HepG2 (cell line): ENCODE measurements around the gene PLSCR3. TPM values are rescaled to one million over a fixed set of nuclear protein-coding genes. Genes with fewer than 3 reads are reported as not detected.
A peak's percentile ranks its signal among the peaks of the same experiment; 100 is the strongest.

Experiments
- ATRX ChIP-seq: sonication (generic); formaldehyde crosslinking; IDR thresholded peaks from 2 replicates; pipeline ENCODE4 v1.4.0; 2020; ENCODE audit warnings: missing genetic modification reagents, borderline replicate concordance
- CHD4 ChIP-seq: fragments of 200-600 bp; sonication (generic); IDR thresholded peaks from 2 replicates; pipeline ENCODE4 v1.7.0; 2017; ENCODE audit warnings: mild to moderate bottlenecking, low read length, borderline replicate concordance
- HDAC2 ChIP-seq: sonication (generic); formaldehyde crosslinking; IDR thresholded peaks from 2 replicates; pipeline ENCODE4 v1.4.0; 2020; ENCODE audit warnings: missing genetic modification reagents
- JARID2 ChIP-seq: sonication (generic); formaldehyde crosslinking; IDR thresholded peaks from 2 replicates; pipeline ENCODE4 v1.8.1; 2023; ENCODE audit warnings: missing genetic modification reagents, inconsistent platforms; ENCODE audit not compliant: insufficient replicate concordance
- MAFK ChIP-seq, 2 experiments: IDR thresholded peaks in 1 of 2; conservative IDR thresholded peaks in 1 of 2; 2 replicates each; pipeline ENCODE4 v1.6.1; 2011; ENCODE audit warnings: improper control_type of control experiment in 2 of 2, low read length in 2 of 2
- PHB2 ChIP-seq: fragments of 450-650 bp; IDR thresholded peaks from 2 replicates; pipeline ENCODE4 v1.6.1; 2018; ENCODE audit not compliant: partially characterized antibody
- RAD51 ChIP-seq: fragments of 450-650 bp; IDR thresholded peaks from 2 replicates; pipeline ENCODE4 v1.6.1; 2016; ENCODE audit warnings: borderline replicate concordance
- RARG ChIP-seq: sonication (generic); formaldehyde crosslinking; IDR thresholded peaks from 2 replicates; pipeline ENCODE4 v1.4.0; 2020; ENCODE audit warnings: low read depth, mild to moderate bottlenecking, missing genetic modification reagents
- SIN3A ChIP-seq: IDR thresholded peaks from 2 replicates; pipeline ENCODE4 v1.6.1; 2011; ENCODE audit warnings: low read depth, mild to moderate bottlenecking, control low read depth, low read length, borderline replicate concordance
- SIX4 ChIP-seq: sonication (generic); formaldehyde crosslinking; IDR thresholded peaks from 2 replicates; pipeline ENCODE4 v1.4.0; 2020; ENCODE audit warnings: missing genetic modification reagents
- ZNF264 ChIP-seq: sonication (generic); formaldehyde crosslinking; IDR thresholded peaks from 2 replicates; pipeline ENCODE4 v1.4.0; 2020; ENCODE audit warnings: missing genetic modification reagents
- polyA plus RNA-seq, 8 experiments: library from polyadenylated mRNA; depleted of rRNA in 3 of 8; stranded (reverse) in 7 of 8; unstranded in 1 of 8; fragments of >200 nt; fragmentation: Illumina TruSeq in 4 of 8; extraction: Trizol in 4 of 8; gene quantifications; 2 replicates each; pipeline versions ENCODE4 v1.2.1 to v1.2.3, GENCODE V29; 2011 to 2016; ENCODE audit warnings: low read depth in 4 of 8, missing spikeins in 1 of 8, mixed read lengths in 1 of 8; ENCODE audit not compliant: insufficient read depth in 1 of 8
- total RNA-seq, 5 experiments: library from RNA; depleted of rRNA; stranded (reverse); fragments of >200 nt; fragmentation: Illumina TruSeq; extraction: Trizol; gene quantifications; 2 replicates each; pipeline ENCODE4 v1.2.3, GENCODE V29; 2016; ENCODE audit warnings: low read depth in 1 of 5
- TF ChIP-seq, protein P1 (sequence below): sonication (generic); formaldehyde crosslinking; IDR thresholded peaks from 2 replicates; pipeline ENCODE4 v1.4.0; 2020; ENCODE audit warnings: mild to moderate bottlenecking, missing genetic modification reagents
- TF ChIP-seq, protein P2 (sequence below): IDR thresholded peaks from 2 replicates; pipeline ENCODE4 v1.6.1; 2016; ENCODE audit warnings: low read depth, borderline replicate concordance
- TF ChIP-seq, protein P3 (sequence below): sonication (generic); formaldehyde crosslinking; IDR thresholded peaks from 2 replicates; pipeline ENCODE4 v1.5.0; 2020; ENCODE audit warnings: missing genetic modification reagents, mild to moderate bottlenecking, borderline replicate concordance
- TF ChIP-seq, protein P4 (sequence below): sonication (generic); formaldehyde crosslinking; IDR thresholded peaks from 2 replicates; pipeline ENCODE4 v1.4.0; 2020; ENCODE audit warnings: missing genetic modification reagents
- TF ChIP-seq, protein P5 (sequence below): sonication (generic); formaldehyde crosslinking; IDR thresholded peaks from 2 replicates; pipeline ENCODE4 v1.5.0; 2020; ENCODE audit warnings: missing genetic modification reagents

Gene PLSCR3
- total and polyA plus RNA-seq, 2 of the 13 experiments (the other 11 are each of a cell fraction or from before 2014, with no cell fraction given), result 5.6 to 6.2 TPM

DNA sequence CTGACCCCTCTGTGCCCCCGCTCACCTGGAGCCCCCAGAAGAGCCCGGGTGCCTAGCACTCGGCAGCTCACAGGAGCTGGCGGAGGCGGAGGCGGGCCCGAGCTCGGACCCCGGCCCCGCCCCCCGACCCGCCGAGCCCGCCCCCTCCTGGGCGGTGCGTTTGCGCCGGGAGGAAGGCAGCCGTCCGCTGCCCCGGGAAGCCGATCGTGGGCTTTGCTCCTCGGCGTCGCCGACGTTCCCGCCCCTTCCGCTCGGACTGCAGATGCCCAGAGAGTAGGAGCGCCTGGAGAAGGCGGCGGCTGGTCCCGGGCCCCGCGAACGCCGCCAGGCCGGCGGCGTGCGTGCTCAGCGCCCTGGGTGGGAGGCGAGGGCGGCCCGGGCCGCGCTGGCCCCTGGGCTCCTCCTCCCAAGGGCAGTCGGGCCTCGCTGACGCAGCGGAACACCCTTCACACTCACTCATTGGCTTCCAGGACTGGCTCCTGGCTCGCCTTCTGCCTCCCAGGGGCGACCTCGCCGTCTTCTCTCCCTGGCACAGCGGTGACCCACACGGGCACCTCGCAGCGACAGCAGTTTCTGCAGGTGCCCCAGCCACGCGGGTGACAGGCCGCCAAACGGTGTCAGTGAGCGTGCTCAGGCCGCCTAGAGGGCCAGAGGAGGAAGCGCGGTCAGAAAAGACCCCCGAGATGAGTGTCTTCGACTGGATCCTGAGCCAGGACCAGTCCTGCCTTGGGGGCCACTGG lies at the start of gene PLSCR3 (continued):
- TF ChIP-seq, protein P1, sequence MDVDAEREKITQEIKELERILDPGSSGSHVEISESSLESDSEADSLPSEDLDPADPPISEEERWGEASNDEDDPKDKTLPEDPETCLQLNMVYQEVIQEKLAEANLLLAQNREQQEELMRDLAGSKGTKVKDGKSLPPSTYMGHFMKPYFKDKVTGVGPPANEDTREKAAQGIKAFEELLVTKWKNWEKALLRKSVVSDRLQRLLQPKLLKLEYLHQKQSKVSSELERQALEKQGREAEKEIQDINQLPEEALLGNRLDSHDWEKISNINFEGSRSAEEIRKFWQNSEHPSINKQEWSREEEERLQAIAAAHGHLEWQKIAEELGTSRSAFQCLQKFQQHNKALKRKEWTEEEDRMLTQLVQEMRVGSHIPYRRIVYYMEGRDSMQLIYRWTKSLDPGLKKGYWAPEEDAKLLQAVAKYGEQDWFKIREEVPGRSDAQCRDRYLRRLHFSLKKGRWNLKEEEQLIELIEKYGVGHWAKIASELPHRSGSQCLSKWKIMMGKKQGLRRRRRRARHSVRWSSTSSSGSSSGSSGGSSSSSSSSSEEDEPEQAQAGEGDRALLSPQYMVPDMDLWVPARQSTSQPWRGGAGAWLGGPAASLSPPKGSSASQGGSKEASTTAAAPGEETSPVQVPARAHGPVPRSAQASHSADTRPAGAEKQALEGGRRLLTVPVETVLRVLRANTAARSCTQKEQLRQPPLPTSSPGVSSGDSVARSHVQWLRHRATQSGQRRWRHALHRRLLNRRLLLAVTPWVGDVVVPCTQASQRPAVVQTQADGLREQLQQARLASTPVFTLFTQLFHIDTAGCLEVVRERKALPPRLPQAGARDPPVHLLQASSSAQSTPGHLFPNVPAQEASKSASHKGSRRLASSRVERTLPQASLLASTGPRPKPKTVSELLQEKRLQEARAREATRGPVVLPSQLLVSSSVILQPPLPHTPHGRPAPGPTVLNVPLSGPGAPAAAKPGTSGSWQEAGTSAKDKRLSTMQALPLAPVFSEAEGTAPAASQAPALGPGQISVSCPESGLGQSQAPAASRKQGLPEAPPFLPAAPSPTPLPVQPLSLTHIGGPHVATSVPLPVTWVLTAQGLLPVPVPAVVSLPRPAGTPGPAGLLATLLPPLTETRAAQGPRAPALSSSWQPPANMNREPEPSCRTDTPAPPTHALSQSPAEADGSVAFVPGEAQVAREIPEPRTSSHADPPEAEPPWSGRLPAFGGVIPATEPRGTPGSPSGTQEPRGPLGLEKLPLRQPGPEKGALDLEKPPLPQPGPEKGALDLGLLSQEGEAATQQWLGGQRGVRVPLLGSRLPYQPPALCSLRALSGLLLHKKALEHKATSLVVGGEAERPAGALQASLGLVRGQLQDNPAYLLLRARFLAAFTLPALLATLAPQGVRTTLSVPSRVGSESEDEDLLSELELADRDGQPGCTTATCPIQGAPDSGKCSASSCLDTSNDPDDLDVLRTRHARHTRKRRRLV (CRISPR knock-in tag), result no peak
- TF ChIP-seq, protein P2, sequence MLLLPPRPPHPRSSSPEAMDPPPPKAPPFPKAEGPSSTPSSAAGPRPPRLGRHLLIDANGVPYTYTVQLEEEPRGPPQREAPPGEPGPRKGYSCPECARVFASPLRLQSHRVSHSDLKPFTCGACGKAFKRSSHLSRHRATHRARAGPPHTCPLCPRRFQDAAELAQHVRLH (CRISPR knock-in tag), result peak; percentile 20; the same call in 1 of the 2 replicates
- TF ChIP-seq CHD4 (no peak), MAFK (conservative IDR thresholded peaks at IDR 0.05 in 1 of 2, IDR thresholded peaks at IDR 0.05 in 1 of 2; ENCODE audit: low read length in 2 of 2) (peak in 1 of 2 experiments; percentile 27; a peak in 2 of 4 replicates), PHB2 (no peak), SIN3A (0 out of 2 replicates have a peak, but pooled peaks have one; percentile 22), SIX4 (CRISPR knock-in tag) (no peak; the same call in 1 of the 2 replicates), HDAC2 (no peak; the same call in 1 of the 2 replicates), RAD51 (no peak), RARG (CRISPR knock-in tag) (no peak), JARID2 (CRISPR knock-in tag) (peak; percentile 81), ZNF264 (no peak), ATRX (CRISPR knock-in tag) (no peak)
- TF ChIP-seq, protein P3, sequence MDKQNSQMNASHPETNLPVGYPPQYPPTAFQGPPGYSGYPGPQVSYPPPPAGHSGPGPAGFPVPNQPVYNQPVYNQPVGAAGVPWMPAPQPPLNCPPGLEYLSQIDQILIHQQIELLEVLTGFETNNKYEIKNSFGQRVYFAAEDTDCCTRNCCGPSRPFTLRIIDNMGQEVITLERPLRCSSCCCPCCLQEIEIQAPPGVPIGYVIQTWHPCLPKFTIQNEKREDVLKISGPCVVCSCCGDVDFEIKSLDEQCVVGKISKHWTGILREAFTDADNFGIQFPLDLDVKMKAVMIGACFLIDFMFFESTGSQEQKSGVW (CRISPR knock-in tag), result no peak
- TF ChIP-seq, protein P4, sequence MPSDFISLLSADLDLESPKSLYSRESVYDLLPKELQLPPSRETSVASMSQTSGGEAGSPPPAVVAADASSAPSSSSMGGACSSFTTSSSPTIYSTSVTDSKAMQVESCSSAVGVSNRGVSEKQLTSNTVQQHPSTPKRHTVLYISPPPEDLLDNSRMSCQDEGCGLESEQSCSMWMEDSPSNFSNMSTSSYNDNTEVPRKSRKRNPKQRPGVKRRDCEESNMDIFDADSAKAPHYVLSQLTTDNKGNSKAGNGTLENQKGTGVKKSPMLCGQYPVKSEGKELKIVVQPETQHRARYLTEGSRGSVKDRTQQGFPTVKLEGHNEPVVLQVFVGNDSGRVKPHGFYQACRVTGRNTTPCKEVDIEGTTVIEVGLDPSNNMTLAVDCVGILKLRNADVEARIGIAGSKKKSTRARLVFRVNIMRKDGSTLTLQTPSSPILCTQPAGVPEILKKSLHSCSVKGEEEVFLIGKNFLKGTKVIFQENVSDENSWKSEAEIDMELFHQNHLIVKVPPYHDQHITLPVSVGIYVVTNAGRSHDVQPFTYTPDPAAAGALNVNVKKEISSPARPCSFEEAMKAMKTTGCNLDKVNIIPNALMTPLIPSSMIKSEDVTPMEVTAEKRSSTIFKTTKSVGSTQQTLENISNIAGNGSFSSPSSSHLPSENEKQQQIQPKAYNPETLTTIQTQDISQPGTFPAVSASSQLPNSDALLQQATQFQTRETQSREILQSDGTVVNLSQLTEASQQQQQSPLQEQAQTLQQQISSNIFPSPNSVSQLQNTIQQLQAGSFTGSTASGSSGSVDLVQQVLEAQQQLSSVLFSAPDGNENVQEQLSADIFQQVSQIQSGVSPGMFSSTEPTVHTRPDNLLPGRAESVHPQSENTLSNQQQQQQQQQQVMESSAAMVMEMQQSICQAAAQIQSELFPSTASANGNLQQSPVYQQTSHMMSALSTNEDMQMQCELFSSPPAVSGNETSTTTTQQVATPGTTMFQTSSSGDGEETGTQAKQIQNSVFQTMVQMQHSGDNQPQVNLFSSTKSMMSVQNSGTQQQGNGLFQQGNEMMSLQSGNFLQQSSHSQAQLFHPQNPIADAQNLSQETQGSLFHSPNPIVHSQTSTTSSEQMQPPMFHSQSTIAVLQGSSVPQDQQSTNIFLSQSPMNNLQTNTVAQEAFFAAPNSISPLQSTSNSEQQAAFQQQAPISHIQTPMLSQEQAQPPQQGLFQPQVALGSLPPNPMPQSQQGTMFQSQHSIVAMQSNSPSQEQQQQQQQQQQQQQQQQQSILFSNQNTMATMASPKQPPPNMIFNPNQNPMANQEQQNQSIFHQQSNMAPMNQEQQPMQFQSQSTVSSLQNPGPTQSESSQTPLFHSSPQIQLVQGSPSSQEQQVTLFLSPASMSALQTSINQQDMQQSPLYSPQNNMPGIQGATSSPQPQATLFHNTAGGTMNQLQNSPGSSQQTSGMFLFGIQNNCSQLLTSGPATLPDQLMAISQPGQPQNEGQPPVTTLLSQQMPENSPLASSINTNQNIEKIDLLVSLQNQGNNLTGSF, result no peak
- TF ChIP-seq, protein P5, sequence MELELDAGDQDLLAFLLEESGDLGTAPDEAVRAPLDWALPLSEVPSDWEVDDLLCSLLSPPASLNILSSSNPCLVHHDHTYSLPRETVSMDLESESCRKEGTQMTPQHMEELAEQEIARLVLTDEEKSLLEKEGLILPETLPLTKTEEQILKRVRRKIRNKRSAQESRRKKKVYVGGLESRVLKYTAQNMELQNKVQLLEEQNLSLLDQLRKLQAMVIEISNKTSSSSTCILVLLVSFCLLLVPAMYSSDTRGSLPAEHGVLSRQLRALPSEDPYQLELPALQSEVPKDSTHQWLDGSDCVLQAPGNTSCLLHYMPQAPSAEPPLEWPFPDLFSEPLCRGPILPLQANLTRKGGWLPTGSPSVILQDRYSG (CRISPR knock-in tag), result peak; percentile 79; the same call in 1 of the 2 replicates
